ENCODE measurements around the gene NEFH. TPM values are rescaled to one million over a fixed set of nuclear protein-coding genes. Genes with fewer than 3 reads are reported as not detected.

NEFH gene
- polyA plus RNA-seq, 1 of the 3 experiments (the other 2 are of a cell fraction) = 3.5 TPM

DNA sequence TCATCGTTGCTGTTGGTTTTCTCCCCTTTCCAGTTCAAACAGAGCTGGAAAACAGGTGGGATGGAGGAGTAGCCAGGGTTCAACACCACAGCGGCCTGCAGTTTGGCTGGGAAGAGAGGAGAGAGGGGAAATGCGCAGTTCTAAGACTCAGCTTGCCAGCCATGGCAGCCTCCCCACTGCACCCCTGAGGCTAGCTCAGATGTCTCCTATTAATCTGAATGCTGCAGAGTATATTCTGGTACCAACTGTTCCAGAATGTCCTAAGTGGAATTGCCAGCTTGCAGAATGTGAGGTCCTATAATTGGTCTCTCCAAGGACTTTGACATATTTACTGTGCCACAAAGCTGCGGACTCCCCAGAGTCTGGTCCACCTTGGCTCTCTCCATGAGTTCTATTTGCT, 32.0 kb downstream of the NEFH start:
- peaks cover 50 to 66% of the 10 kb centered on the region in 2 experiments for H3K36me3 ChIP-seq (replicated peaks in 1 of 2; ENCODE audit: control insufficient read depth in 1 of 2, insufficient read depth in 2 of 2, low read length in 1 of 2)
- CTCF ChIA-PET = interaction anchor here (0.8 to 2.5 kb wide), 4 partner anchors 13 to 117 kb away, joined by 3 to 9 read pairs (median 6); no protein-coding TSS in a partner anchor
- TF ChIP-seq JUND (IDR thresholded peaks at IDR 0.05) = no peak
- TF ChIP-seq, protein P1, sequence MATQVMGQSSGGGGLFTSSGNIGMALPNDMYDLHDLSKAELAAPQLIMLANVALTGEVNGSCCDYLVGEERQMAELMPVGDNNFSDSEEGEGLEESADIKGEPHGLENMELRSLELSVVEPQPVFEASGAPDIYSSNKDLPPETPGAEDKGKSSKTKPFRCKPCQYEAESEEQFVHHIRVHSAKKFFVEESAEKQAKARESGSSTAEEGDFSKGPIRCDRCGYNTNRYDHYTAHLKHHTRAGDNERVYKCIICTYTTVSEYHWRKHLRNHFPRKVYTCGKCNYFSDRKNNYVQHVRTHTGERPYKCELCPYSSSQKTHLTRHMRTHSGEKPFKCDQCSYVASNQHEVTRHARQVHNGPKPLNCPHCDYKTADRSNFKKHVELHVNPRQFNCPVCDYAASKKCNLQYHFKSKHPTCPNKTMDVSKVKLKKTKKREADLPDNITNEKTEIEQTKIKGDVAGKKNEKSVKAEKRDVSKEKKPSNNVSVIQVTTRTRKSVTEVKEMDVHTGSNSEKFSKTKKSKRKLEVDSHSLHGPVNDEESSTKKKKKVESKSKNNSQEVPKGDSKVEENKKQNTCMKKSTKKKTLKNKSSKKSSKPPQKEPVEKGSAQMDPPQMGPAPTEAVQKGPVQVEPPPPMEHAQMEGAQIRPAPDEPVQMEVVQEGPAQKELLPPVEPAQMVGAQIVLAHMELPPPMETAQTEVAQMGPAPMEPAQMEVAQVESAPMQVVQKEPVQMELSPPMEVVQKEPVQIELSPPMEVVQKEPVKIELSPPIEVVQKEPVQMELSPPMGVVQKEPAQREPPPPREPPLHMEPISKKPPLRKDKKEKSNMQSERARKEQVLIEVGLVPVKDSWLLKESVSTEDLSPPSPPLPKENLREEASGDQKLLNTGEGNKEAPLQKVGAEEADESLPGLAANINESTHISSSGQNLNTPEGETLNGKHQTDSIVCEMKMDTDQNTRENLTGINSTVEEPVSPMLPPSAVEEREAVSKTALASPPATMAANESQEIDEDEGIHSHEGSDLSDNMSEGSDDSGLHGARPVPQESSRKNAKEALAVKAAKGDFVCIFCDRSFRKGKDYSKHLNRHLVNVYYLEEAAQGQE (IDR thresholded peaks at IDR 0.05; ENCODE audit: low read depth, low read length) = no peak
- TF ChIP-seq, protein P2, sequence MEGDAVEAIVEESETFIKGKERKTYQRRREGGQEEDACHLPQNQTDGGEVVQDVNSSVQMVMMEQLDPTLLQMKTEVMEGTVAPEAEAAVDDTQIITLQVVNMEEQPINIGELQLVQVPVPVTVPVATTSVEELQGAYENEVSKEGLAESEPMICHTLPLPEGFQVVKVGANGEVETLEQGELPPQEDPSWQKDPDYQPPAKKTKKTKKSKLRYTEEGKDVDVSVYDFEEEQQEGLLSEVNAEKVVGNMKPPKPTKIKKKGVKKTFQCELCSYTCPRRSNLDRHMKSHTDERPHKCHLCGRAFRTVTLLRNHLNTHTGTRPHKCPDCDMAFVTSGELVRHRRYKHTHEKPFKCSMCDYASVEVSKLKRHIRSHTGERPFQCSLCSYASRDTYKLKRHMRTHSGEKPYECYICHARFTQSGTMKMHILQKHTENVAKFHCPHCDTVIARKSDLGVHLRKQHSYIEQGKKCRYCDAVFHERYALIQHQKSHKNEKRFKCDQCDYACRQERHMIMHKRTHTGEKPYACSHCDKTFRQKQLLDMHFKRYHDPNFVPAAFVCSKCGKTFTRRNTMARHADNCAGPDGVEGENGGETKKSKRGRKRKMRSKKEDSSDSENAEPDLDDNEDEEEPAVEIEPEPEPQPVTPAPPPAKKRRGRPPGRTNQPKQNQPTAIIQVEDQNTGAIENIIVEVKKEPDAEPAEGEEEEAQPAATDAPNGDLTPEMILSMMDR (IDR thresholded peaks at IDR 0.05) = no peak
- TF ChIP-seq, protein P3, sequence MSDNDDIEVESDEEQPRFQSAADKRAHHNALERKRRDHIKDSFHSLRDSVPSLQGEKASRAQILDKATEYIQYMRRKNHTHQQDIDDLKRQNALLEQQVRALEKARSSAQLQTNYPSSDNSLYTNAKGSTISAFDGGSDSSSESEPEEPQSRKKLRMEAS (IDR thresholded peaks at IDR 0.05; ENCODE audit: low read depth) = no peak
- no peak for TF ChIP-seq MEF2A (IDR thresholded peaks at IDR 0.05; ENCODE audit: borderline replicate concordance, low read depth)
- TF ChIP-seq MXI1 (IDR thresholded peaks at IDR 0.05; ENCODE audit: low read depth, low read length) = no peak
- no peak for TF ChIP-seq RXRA (IDR thresholded peaks at IDR 0.05; ENCODE audit: borderline replicate concordance, low read depth)
- TF ChIP-seq GABPA (IDR thresholded peaks at IDR 0.05; ENCODE audit: low read depth) = no peak
- TF ChIP-seq FOSL2 (IDR thresholded peaks at IDR 0.05; ENCODE audit: borderline replicate concordance, low read depth) = no peak
- H3K9ac ChIP-seq = no peak overlapping the region
- H3F3A ChIP-seq (replicated peaks; ENCODE audit: insufficient read depth) = no peaks in the 10 kb centered on the region
- POLR2A ChIA-PET = interaction anchor here (0.6 to 1.2 kb wide), 2 partner anchors 10 to 17 kb away, joined by 3 to 4 read pairs; no protein-coding TSS in a partner anchor
- no peaks in the 10 kb centered on the region for H4K20me1 ChIP-seq (ENCODE audit: insufficient read depth)
- no peak overlapping the region for H3K4me3 ChIP-seq (ENCODE audit: low read depth in 2 of 2, low read length in 1 of 2)
- no peaks in the 10 kb centered on the region for H3K79me2 ChIP-seq (ENCODE audit: insufficient read depth)
- peaks cover 0 to 11% of the 10 kb centered on the region in 2 experiments; a peak in 1 of 4 replicates for H3K4me1 ChIP-seq (ENCODE audit: control insufficient read depth in 1 of 2, insufficient read depth in 2 of 2, low read depth in 1 of 2, low read length in 1 of 2)
- no peaks in the 10 kb centered on the region for H3K27me3 ChIP-seq (ENCODE audit: insufficient read depth)
- no peak overlapping the region for H2AFZ ChIP-seq (ENCODE audit: low read depth)
- H3K27ac ChIP-seq (ENCODE audit: low read depth in 2 of 2, low read length in 1 of 2) = no peak overlapping the region
- 83% methylated on average over 3 of the region's 4 CpGs for WGBS (ENCODE audit: low lambda C conversion rate)
- no peak for DNase-seq
- H3K9me3 ChIP-seq = no peaks in the 10 kb centered on the region
- no peak overlapping the region for H3K4me2 ChIP-seq
- H3K9me2 ChIP-seq = no peaks in the 10 kb centered on the region

DNA sequence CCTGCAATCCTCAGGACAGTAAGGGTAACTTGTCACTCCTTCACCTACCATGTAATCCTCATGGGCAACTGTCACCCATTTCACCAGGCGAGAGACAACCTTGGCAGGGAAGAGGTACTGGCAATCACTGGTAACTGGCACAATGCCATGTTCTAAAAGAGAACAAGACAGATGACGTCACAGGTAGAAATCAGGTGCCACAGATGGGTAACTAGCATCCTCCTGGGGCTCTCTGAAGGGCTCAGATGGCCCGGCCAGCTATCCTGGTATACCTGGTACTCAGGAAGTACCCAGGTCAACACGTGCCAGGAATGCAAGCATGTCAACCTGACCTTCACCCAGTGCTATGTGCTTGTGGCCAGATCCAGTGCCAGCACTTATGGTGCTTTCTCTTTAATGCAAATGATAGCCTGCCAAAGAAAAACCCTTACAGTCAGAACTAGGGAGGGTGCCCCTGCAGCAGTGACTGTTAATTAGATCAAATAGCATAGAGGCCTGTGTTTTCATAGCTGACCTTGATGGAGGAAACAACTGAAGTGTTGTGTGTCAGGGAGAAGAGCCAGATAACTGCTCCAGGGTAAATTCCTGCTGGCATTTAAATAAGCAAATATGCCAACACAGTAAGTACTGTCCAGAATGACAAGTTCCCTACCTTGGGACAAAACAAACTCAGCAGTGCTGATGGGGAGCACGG, 37.3 kb downstream of the NEFH start:
- WGBS (ENCODE audit: low lambda C conversion rate) = 80% methylated on average over 5 of the region's 5 CpGs
- H3K4me3 ChIP-seq (ENCODE audit: low read depth in 2 of 2, low read length in 1 of 2) = no peak overlapping the region
- peaks cover 5% of the 10 kb centered on the region for H3F3A ChIP-seq (replicated peaks; ENCODE audit: insufficient read depth)
- ChIA-PET CTCF (interaction anchor here (0.9 kb wide), 1 partner anchor 20 kb away, joined by 3 read pairs; no protein-coding TSS in a partner anchor), POLR2A (interaction anchor here (0.6 kb wide), 1 partner anchor 37 kb away, joined by 3 read pairs; no protein-coding TSS in a partner anchor)
- peaks cover 67 to 69% of the 10 kb centered on the region in 2 experiments for H3K36me3 ChIP-seq (replicated peaks in 1 of 2; ENCODE audit: control insufficient read depth in 1 of 2, insufficient read depth in 2 of 2, low read length in 1 of 2)
- DNase-seq = peak; percentile 35
- H3K4me2 ChIP-seq = no peak overlapping the region
- H3K27ac ChIP-seq (ENCODE audit: low read depth in 2 of 2, low read length in 1 of 2) = peak overlapping the region in 1 of 2 experiments; percentile 17; a peak in 1 of 4 replicates
- H2AFZ ChIP-seq (ENCODE audit: low read depth) = no peak overlapping the region
- H3K79me2 ChIP-seq (ENCODE audit: insufficient read depth) = no peaks in the 10 kb centered on the region
- H3K27me3 ChIP-seq (ENCODE audit: insufficient read depth) = no peaks in the 10 kb centered on the region
- H4K20me1 ChIP-seq (ENCODE audit: insufficient read depth) = no peaks in the 10 kb centered on the region
- peaks cover 5 to 24% of the 10 kb centered on the region in 2 experiments; a peak in 2 of 4 replicates for H3K4me1 ChIP-seq (ENCODE audit: control insufficient read depth in 1 of 2, insufficient read depth in 2 of 2, low read depth in 1 of 2, low read length in 1 of 2)
- no peak overlapping the region for H3K9ac ChIP-seq
- H3K9me3 ChIP-seq = no peaks in the 10 kb centered on the region
- TF ChIP-seq, protein P4, sequence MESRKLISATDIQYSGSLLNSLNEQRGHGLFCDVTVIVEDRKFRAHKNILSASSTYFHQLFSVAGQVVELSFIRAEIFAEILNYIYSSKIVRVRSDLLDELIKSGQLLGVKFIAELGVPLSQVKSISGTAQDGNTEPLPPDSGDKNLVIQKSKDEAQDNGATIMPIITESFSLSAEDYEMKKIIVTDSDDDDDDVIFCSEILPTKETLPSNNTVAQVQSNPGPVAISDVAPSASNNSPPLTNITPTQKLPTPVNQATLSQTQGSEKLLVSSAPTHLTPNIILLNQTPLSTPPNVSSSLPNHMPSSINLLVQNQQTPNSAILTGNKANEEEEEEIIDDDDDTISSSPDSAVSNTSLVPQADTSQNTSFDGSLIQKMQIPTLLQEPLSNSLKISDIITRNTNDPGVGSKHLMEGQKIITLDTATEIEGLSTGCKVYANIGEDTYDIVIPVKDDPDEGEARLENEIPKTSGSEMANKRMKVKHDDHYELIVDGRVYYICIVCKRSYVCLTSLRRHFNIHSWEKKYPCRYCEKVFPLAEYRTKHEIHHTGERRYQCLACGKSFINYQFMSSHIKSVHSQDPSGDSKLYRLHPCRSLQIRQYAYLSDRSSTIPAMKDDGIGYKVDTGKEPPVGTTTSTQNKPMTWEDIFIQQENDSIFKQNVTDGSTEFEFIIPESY (IDR thresholded peaks at IDR 0.05; ENCODE audit: borderline replicate concordance, low read depth) = no peak
- TF ChIP-seq FOSL2 (IDR thresholded peaks at IDR 0.05; ENCODE audit: borderline replicate concordance, low read depth) (no peak), EP300 (IDR thresholded peaks at IDR 0.05; ENCODE audit: borderline replicate concordance in 1 of 2, low read depth in 1 of 2, low read length in 1 of 2) (0 out of 4 replicates have a peak, but pooled peaks of 1 of the 2 experiments have one; percentile 10), SIN3A (IDR thresholded peaks at IDR 0.05; ENCODE audit: borderline replicate concordance, low read depth, low read length) (no peak), RFX5 (IDR thresholded peaks at IDR 0.05; ENCODE audit: low read length) (no peak), NRF1 (IDR thresholded peaks at IDR 0.05; ENCODE audit: low read depth, low read length) (no peak), RCOR1 (IDR thresholded peaks at IDR 0.05; ENCODE audit: low read length) (peak; percentile 62)
- TF ChIP-seq, protein P2 (IDR thresholded peaks at IDR 0.05) = no peak
- H3K9me2 ChIP-seq = no peaks in the 10 kb centered on the region
